DMS114 treated with DMSO at 0.1 percent for 48 hours (cell line): ENCODE results near the gene ZCCHC24.
"Not testable (repeated sequence)": the region's sequence is repeated elsewhere in the genome, so short reads cannot be mapped to it uniquely, and the experiment has no call there.

Source experiments
- DNase-seq: peaks from one replicate; lab custom pipeline; 2025; ENCODE audit not compliant: unreplicated experiment; lab: John Stamatoyannopoulos, UW

ZCCHC24 gene

DNA sequence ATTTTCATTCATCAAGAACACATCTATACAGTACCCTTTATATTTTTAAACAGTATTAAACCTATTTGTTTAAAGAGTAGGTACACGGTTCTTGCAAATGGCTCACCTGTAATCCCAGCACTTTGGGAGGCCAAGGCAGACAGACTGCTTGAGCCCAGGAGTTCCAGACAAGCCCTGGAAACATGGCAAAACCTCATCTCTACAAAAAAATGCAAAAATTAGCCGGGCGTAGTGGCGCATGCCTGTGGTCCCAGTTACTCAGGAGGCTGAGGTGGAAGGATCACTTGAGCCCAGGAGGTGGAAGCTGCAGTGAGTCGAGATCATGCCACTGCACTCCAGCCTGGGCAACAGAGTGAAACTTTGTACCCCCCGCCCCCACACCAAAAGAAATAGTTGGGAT lies 1.8 kb upstream of the ZCCHC24 start:
- not testable (repeated sequence) for DNase-seq

DNA sequence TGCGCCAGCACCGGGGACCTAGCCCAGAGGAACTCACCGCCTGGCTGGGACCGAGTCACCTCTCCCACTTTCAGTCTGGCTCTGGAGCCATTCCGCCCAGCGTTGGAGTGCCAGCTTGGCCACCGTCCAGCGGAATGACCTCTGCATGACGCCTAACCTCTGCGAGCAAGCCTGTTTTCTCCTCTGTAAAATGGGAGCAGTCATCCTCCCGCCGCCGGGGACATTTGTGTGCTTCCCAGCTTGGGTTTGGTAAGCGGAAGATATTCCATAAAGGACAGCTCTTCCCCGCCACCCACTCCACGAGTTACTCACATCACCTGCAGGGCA lies 1.3 kb upstream of the ZCCHC24 start:
- DNase-seq = no peak

DNA sequence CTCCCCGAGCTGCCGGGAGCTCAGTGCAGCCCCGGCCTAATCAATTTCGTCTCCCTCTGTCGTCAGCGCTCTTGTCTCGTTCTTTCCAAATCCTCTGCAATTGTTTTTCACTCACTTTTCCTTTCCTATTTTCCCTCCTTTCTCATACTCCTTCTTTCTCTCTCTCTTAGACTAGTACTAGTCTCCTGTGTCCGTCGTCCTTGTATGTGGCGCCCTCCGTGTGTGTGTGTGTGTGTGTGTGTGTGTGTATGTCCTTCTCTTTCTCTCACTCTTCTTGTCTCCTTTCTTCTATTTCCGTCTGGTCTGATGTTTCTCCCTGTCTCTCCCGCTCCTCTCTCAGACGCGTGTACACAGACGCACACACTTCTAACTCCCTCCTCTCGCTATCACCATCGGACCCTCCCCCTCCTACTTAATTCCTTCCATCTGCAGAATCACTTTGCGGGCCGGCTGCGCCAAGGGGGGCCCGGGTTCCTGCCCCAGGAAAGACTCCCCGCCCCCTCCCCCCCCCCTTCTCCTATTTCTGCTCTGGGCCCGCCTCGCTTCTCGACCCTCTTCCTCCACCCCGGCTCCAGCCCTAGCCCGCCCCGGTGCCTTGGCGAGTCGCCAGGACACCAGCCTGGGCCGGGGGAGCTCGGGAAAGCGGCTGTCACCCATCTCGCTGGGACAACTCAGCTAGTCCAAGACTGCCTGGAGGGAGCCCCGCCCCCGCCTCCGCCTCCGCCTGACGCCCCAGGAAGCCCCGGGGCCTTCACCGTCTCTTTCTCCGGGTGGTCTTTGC lies 743 bp upstream of the ZCCHC24 start:
- no peak for DNase-seq

DNA sequence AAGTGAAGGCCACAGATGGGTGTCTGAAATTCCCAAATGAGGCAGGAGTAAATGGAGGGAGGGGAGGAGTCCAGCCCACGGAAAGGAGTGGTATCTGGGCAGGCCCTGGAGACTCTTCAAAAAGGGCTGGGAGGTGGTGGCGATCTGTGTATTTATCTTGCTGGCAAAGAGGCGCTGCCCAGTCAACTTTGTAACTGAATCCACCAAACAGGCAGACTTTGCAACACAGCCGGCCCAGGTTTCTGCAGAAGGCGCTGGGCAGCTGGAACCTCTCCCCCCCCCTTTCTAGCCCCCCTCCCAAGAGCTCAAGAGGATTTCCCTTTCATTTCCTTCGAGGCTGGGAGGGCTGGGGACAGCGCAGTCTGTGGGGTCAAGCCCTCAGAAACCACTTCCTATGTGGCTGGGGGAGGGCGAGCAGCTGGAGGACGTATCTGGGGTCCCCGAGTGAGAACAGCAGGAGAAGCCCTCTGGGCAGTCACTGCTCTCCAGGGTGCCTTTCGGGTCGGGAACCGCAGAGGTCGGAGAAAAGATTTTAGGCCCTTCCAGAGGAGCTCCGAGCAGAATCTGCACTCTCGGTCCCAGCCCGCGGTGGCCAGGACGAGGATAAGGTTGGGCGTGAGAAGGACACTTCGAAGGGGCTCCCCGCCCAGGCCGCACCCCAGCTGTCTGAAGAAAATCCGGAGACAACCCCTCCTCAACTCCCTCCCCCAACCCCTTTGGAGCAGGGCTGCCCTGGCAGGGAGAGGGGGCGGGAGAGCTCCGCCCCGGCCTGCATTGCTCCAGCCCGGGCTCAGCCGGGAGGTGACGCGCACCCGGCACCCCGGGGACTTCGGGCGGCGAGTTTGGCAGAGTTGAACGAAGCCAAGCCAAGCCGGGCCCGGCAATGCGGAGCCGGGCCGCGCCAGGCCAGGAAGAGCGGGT lies 965 bp downstream of the ZCCHC24 start:
- no peak for DNase-seq

DNA sequence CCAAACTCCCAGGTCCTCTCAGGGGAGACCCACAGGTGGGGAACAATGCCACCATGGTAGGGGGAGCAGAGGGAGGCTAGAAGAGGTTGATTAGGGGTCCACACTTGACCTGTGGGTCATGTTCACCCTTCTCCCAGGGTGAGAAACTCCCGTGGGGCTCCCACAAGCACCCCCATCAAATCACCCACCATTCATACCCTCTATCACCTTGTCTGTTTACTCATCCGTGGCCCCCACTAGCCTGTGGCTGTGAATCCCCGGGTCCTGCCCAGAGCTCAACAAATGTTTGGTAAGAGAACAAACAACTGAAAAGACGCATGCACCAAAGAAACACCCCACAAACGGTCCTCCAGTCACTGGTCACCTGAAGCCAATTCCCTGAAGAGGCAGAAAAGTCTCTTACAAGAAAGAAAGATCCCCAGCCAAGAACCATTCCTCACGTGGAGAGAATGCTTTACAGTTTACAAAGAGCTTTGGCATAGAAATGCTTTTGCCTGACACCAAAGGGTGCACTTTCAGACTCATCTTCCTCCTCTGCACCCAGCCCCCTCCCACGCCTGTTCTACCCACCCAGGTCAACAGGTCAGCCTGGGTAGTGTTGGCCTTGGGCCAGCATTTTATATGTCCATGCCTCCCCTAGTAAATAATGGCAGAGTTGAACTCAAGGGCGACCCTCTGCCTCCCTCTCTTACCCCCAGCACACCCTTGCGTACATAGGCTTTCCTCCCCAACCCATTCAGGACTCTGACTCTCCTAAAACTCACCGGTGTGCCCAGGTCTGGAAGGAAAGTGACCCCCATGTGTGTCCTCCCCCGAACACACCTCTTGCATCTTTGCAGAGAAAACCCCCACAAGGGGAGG lies 1.9 kb downstream of the ZCCHC24 start:
- no peak for DNase-seq

DNA sequence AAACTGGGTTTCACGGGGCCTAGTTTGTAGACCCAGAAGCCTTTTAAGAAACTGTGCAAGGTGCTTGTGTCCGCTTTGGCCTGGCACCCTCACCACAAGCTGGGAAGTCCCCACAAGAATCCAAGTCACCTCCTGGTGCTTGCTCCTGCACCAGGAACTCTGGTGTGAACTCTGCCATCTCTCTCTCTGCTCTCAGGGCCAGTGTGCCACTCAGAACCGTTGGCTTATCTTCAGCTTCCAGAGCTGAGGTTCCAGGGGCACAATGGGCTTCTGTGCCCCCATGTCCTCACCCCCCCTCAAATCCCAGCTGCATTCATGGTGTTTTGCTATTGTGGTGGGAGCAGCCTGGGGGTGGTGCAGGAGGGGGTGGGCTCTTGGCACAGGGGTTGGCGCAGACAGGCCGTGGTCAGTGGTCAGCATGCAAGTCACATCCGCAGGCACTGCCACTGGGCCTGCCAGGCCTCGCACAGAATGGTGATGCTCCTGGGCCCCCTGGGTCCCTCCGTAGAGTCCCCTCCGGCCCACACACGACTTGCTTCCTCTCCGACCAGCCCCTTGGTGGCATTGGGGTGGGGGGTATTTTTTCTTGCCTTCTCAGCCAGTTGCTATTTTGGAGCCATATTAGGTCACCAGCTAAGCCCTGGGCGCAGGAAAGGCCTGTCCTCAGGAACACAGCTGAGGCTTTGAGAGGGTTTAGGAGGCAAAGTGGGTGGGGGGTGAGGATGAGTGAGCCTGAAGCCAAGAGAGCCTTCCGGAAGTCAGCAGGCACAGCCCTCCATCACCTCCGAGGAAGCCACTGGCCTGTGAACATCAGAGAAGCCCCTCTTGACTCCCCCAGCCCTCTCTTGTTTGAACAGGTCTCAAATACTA lies 3.0 kb downstream of the ZCCHC24 start:
- no peak for DNase-seq

DNA sequence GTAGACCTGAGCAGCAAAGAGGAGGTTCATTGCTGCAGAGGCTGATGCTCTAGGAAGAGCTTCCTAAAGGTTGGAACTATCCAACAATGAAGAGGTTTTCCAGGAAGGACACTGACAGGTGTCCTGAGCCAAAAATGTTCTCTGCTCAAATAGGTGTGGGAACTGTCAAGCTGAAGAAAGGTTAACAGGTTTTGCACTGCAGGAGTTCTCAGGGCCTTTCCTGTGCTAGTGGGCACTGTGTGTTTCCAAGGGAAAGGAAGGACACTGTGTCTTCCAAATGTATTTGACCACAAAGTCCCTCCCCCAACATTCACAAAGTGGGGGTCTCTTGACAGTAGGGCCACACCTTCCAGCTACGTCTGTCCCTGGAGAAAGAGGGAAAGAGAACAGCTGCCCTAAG lies 4.0 kb downstream of the ZCCHC24 start:
- no peak for DNase-seq

DNA sequence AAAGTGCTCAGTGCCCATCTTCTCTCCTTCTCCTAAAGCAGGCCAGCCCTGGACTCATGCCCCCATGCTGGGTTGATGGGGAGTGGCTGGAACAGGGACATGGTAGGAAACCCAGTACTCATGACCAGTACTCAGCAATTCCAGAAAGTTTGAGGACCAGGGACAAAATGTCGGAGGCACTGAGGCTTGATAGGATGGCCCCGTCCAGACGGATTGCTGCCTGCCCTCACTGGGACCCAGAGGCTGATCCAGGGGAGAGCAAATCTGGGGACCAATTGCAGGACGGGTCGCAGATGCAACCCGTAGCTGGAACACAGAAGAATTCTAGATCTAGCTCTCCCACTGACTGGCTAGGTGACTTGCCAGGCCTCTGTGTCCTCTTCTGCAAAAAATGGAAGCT lies 5.1 kb downstream of the ZCCHC24 start:
- DNase-seq = no peak

DNA sequence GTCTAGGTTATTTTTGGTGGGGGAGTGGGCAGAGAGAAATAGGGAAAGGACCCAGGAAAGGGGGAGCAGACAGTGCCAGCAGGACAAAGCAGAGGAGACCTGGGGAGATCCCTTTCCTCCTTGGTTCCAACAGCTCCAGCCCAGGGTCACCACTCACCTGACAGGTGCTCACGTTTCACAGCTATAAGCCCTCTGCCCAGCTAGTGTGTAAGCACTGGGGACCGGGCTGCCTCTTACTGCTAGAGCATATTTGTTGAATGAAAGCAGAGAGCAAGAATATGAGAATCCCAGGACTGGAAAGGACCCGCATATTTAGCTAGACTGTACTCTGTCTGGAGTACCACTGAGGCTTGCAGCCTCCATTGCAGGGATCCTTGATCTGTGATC lies 6.7 kb downstream of the ZCCHC24 start:
- DNase-seq = no peak

DNA sequence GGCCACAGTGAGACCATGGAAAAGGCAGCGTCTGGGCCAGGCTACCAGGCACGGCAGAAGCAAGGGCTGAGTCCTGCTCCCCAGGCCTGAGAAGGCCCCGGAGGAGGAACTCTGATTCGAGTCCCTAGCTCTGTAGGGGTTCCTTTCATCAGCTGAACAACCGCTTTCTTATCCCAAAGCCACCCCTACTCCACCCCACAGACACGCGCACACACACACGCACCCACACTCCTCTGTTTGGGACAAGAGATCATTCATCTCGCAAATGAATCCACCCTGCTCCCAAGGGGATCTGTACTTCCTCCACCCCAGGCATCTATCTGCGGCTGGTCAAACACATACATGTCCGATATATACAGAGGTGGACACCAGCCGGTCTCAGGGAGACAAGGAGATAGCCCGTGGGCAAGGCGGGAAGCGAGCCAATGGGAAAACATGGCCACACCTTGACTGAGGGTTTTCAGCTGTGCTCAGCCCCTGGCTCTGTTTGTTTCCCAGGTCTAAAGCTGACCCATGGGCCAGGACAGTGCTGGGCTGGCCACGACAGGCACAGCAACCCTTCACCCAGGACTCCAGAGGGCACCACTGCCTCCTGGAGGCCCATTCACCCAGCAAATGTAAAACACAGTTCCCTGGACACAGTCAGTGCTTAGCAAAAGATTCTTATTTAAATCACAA lies 7.3 kb downstream of the ZCCHC24 start:
- DNase-seq = no peak

DNA sequence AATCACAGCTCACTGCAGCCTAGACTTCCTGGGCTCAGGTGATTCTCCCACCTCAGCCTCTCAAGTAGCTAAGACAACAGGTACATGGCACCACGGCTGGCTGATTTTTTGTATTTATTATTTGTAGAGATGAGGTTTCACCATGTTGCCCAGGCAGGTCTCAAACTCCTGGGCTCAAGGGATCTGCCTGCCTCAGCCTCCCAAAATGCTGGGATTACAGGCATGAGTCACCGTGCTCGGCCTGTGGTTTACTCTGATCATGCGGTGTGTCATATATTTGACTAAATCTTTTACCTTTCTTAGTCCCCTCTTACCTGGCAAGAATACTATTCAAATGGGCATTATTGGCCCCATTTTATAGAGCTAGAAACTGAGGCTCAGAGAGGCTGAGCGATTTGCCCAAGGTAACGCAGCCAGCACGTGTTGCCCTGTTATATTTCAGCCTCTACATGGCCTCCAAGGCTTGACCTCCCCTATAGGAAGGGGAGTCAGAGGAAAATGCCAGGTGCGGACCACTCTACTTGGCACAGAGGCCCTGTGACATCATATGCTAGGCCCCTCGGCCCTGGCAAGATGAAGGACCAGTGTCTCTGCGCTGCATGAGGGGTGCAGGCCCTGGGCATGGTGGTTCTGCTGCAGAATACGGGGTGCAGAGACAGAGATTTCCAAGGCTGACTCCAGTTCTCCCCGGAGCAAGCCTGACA lies 8.2 kb downstream of the ZCCHC24 start:
- DNase-seq = no peak

DNA sequence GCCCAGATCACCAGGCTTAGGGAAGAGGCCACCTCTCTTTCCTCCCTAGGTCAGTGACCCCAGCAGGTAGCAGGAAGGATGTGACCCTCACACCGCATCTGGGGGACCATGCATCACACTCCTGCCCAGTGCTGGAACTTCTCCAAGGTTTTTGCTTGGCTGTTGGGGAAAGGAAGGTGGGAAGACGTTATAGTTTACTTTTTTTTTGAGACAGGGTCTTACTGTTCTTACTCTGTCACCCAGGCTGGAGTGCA lies 8.6 kb downstream of the ZCCHC24 start:
- DNase-seq = no peak

DNA sequence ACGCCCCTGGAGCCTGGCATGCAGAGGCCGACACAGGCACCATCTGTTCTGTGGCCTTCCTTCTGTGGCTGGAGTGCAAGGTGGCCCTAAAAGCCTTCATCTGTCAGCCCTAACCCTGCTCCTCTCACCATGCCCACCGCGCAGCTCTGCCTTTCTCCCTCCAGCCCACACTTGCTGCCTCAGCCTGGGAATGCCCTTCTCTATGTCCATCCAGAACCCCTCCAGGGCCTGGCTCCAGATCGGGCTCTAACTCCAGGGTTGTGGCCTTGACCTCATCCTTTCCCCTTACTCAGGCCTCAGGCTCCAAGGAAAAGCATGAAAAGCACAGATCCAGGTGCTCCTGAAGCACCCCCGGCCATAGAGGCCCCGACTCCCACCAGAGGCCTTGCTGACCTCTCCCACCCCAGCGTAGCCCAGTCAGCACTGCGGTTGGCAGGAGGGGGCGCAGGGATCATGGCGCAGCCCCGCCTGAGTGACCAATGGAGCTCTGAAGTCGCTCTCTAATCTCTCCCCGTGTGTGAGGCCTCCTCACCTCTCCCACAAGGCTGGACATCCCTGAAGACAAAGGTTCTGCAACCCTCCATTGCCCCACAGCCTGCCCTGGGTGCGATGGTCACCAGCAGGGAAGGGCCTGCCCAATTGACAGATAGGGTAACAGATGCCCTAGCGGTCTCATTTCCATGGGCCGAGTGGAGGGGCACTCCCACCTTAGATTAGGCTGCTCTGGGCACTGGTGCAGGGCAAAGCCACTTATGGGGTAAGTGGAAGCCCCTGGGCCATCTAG lies 9.2 kb downstream of the ZCCHC24 start:
- DNase-seq = no peak

DNA sequence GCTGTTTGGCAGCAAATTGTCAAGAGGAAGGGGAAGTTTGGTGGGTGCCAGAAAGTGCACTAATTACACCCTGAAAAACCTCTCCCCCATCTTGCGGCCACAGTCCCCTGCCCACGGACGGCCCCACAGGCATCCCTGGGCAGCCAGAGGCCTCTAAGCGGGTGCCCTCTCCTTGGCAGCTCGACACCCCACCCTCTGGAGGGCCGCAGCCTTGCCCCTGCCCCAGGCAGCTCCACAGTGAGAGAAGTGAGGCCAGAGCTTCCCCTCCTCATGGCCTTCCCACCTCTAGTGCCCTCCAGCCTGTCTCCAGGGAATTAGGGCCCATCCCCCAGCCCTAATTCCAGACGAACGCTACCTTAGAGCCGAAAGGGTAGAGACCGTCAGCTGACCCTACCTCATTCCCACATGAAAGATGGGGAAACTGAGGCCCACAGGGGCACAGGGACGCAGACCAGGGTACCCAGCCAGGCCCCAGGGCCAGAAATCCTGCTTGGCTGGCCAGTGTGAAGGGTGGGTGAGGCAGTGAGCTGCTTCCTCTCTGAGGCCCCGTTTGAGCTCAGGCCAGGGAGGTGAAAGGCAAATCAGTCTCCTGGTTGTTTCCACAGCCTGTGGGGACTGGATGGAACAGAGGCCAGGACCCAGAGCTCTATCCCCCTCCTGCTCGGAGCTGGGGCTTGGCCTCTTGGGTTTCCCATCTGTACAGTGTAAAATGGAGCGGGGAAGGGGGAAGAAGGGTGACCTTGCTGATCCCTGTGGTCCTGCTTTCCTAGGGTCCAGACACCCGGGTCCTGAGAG lies 10.0 kb downstream of the ZCCHC24 start:
- no peak for DNase-seq

DNA sequence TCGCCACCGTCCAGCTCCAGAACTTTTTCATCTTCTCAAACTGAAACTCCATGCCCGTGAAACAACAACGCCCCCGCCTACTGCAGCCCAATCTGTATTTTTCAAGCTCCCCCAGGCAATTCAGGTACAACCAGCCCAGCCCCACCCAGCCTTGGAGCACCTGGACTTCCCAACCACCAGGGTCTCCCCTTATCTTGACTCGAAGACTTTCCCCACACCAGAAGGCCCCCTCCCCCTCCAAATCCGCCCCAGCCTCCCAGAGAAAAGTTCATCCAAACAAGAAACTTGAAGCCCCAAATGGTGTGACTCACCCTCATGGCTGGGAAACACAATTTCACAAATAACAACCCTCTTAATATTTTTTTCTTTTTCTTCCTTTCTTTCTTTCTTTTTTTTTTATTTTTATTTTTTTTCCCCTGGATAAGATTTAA lies 10.6 kb downstream of the ZCCHC24 start:
- no peak for DNase-seq

DNA sequence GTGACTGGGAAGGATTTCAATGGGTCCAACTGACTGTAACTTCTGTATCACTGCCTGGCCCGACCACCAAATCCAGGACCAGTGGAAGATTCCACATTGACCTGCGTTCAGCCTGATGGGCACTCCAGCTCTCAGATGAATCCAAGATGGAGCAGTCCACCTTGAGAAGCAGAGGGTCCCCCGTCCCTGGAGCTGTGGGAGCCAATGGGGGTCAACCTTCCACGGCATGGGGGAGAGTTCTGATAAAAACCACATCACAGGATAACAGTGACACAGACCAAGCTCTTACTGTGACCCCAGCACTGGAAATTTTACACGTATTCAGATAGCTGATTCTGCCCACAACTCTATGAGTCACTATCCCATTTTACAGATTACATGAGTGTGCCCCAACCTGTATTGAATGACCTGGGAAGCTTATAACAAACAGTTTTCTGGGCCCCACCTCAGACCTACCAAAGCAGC lies 11.2 kb downstream of the ZCCHC24 start:
- DNase-seq = no peak

DNA sequence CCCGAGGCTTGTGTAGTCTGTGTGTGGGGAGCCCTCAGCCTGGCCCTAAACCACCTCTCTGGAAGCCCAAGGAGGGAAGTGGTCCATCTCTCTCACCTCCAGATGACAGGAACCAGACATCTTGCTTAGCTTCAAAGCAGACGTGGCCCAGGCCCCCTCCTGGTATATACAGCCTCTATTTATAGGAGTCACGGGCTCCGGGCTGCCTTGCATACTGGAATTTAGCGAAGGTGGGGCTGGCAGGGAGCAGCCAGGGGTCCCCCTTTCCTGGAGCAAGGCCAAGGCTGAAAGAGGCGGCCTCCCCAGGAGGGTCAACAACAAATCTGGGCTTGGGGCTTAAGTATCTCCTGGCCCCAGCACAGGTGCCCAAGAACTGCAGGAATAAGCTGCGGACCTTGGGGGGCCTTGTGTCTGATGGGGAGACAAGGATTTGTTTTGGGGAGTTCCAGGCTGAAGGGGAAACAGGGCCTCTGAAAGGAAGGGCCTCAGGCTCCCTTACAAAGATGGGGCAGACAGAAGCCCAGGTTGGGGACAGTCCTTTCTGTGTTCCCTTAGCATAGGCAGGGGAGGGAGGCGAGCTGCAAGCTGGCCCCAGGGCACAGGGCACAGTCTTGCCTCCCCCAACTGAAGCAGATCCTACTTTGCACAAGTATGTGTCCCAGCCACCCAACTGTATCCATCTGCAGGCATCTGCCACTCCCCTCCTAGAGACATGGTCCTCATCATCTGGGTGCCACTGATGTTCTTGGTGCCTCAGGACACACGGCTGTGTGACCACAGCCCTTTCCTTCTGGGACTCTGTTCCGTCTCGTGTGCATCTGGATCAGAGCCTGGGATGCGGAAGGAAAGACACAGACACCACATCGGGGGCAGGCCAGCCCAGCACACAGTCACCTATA lies 11.9 kb downstream of the ZCCHC24 start:
- DNase-seq = no peak
